ENCODE measurements around the gene RD3L.

DNA sequence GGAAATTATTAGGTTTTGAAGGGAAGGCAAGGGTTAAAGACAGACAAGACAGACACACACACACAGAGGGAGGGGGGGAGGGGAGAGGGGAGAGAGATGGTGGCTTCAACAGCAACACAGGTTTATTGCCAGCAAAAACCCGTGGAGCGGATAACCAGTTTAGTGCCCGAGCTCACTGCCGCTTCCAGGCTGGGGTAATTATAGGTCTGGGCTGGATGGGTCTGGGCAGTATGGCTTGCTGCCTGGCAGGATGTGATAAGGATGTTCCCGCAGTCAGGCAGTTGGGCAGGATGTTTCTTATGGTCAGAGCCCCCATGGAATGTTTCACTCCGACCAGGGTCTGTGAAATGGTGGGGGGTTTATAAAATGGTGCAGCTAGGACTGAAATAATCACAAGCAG, 18.5 kb downstream of the RD3L start:
- TF ChIP-seq CTCF (conservative IDR thresholded peaks at IDR 0.05; ENCODE audit: low read depth, low read length) (no peak), EZH2phosphoT487 (IDR thresholded peaks at IDR 0.05; ENCODE audit: borderline replicate concordance, low read length) (no peak), EZH2 (IDR thresholded peaks at IDR 0.05; ENCODE audit: low read length, unreplicated experiment) (no peak)
